HCT116 (cell line): ENCODE results near the gene GPR15. TPM values are rescaled to one million over a fixed set of nuclear protein-coding genes. Genes with fewer than 3 reads are reported as not detected.

Source experiments
- ATAC-seq: fragments of 200-7000 bp; cut with Tn5 transposase; 2 replicates; pipeline ENCODE4 v1.9.1; 2020; ENCODE audit warnings: mild to moderate bottlenecking, moderate library complexity
- BruUV-seq: library from RNA; stranded (reverse); fragments of 400-500 nt; replicated peaks from 2 replicates; lab custom pipeline; 2021; lab: Mats Ljungman, UMichigan
- CTCF ChIA-PET: fragments of 300-600 bp; sonication (Branson Sonifier 250); formaldehyde crosslinking; loops from one replicate; lab custom pipeline; 2021; ENCODE audit warnings: antibody characterized with exemption; lab: Charles Lee
- POLR2A ChIA-PET: fragments of 300-600, 350-600 bp; sonication (Branson Sonifier 250); formaldehyde crosslinking; loops from one replicate; lab custom pipeline; 2021; ENCODE audit warnings: antibody characterized with exemption; lab: Charles Lee
- RAD21 ChIA-PET, 2 experiments: fragments of 300-600 bp; sonication (Branson Sonifier 250); formaldehyde crosslinking; loops; one replicate each; lab custom pipeline; 2023; ENCODE audit warnings: low total read pairs in 2 of 2; ENCODE audit not compliant: uncharacterized antibody in 2 of 2, unreplicated experiment in 2 of 2, low non-redundant PET in 1 of 2; lab: Charles Lee
- DNase-seq: peaks from one replicate; pipeline ENCODE4 v3.0.0-alpha.2; 2010; ENCODE audit warnings: low read depth, low spot score
- H2AFZ ChIP-seq: fragments of 200-600 bp; shearing (Covaris generic), sonication (generic); 2 replicates; pipeline ENCODE4 v1.6.1; 2017; ENCODE audit warnings: low read depth, mixed run types, mixed read lengths, antibody characterized with exemption, low read length; ENCODE audit not compliant: poor library complexity, severe bottlenecking
- H3K27ac ChIP-seq: 2 replicates; pipeline ENCODE4 v1.5.1; 2012; ENCODE audit warnings: low read depth, low read length
- H3K27me3 ChIP-seq: fragments of 200-600 bp; sonication (generic); 2 replicates; pipeline ENCODE4 v1.6.1; 2016; ENCODE audit warnings: mixed run types, low read length, mixed read lengths; ENCODE audit not compliant: insufficient read depth
- H3K36me3 ChIP-seq, 2 experiments: fragments of 200-500 bp in 1 of 2; fragments of 200-600 bp in 1 of 2; sonication (Bioruptor generic) in 1 of 2; sonication (generic) in 1 of 2; 2 replicates each; pipeline versions ENCODE4 v1.5.1 to v1.6.1; 2014 to 2016; ENCODE audit warnings: low read length in 2 of 2, inconsistent platforms in 1 of 2, mixed read lengths in 1 of 2, mixed run types in 1 of 2; ENCODE audit not compliant: insufficient read depth in 2 of 2, control insufficient read depth in 1 of 2
- H3K4me1 ChIP-seq, 2 experiments: fragments of 200-600 bp in 1 of 2; sonication (generic) in 1 of 2; 2 replicates each; pipeline versions ENCODE4 v1.5.1 to v1.6.1; 2012 to 2017; ENCODE audit warnings: low read length in 2 of 2, inconsistent platforms in 1 of 2, mild to moderate bottlenecking in 1 of 2, mixed read lengths in 1 of 2, mixed run types in 1 of 2, moderate library complexity in 1 of 2; ENCODE audit not compliant: insufficient read depth in 2 of 2, control insufficient read depth in 1 of 2
- H3K4me2 ChIP-seq: fragments of 200-600 bp; sonication (generic); 2 replicates; pipeline ENCODE4 v1.6.1; 2017; ENCODE audit warnings: mixed run types, low read length, mixed read lengths
- H3K4me3 ChIP-seq, 2 experiments: fragments of 200-600 bp in 1 of 2; sonication (generic) in 1 of 2; replicated peaks in 1 of 2; 2 replicates each; pipeline ENCODE4 v1.5.1; 2011 to 2016; ENCODE audit warnings: low read length in 2 of 2, control low read depth in 1 of 2, low read depth in 1 of 2, mild to moderate bottlenecking in 1 of 2, mixed read lengths in 1 of 2, mixed run types in 1 of 2
- H3K79me2 ChIP-seq: fragments of 200-600 bp; sonication (generic); 2 replicates; pipeline ENCODE4 v1.6.1; 2017; ENCODE audit warnings: mild to moderate bottlenecking, mixed run types, low read length, moderate library complexity, mixed read lengths; ENCODE audit not compliant: insufficient read depth
- H3K9ac ChIP-seq: fragments of 200-600 bp; sonication (generic); 2 replicates; pipeline ENCODE4 v1.6.1; 2016; ENCODE audit warnings: low read length, mixed read lengths
- H3K9me2 ChIP-seq: fragments of 200-600 bp; sonication (generic), shearing (Covaris generic); 2 replicates; pipeline ENCODE4 v1.6.1; 2017; ENCODE audit warnings: mixed run types, mild to moderate bottlenecking, moderate library complexity; ENCODE audit not compliant: insufficient read depth
- H3K9me3 ChIP-seq, 2 experiments: fragments of 200-500 bp in 1 of 2; fragments of 200-600 bp in 1 of 2; sonication (Bioruptor generic) in 1 of 2; sonication (generic) in 1 of 2; 2 replicates each; pipeline ENCODE4 v1.6.1; 2014 to 2017; ENCODE audit warnings: low read length in 2 of 2, mixed read lengths in 2 of 2, inconsistent platforms in 1 of 2, low read depth in 1 of 2, mild to moderate bottlenecking in 1 of 2, mixed run types in 1 of 2, moderate library complexity in 1 of 2; ENCODE audit not compliant: control insufficient read depth in 1 of 2, insufficient read depth in 1 of 2
- H4K20me1 ChIP-seq: fragments of 200-600 bp; sonication (generic), shearing (Covaris generic); 2 replicates; pipeline ENCODE4 v1.6.1; 2017; ENCODE audit warnings: mixed run types, mild to moderate bottlenecking, moderate library complexity; ENCODE audit not compliant: insufficient read depth
- ATF3 ChIP-seq: IDR thresholded peaks from 2 replicates; pipeline ENCODE4 v1.6.1; 2012
- EZH2 ChIP-seq: fragments of 200-600 bp; sonication (generic); IDR thresholded peaks from 2 replicates; pipeline ENCODE4 v1.6.1; 2017; ENCODE audit warnings: antibody characterized with exemption, mixed run types
- JUND ChIP-seq: IDR thresholded peaks from 2 replicates; pipeline ENCODE4 v1.6.1; 2012
- POLR2A ChIP-seq: IDR thresholded peaks from 2 replicates; pipeline ENCODE4 v1.7.0; 2011; ENCODE audit warnings: borderline replicate concordance; ENCODE audit not compliant: insufficient read depth, insufficient read length; ENCODE audit errors: extremely low read depth
- POLR2AphosphoS5 ChIP-seq: IDR thresholded peaks from 2 replicates; pipeline ENCODE4 v1.6.1; 2011; ENCODE audit warnings: mild to moderate bottlenecking, low read depth, low read length, moderate library complexity
- RAD21 ChIP-seq: IDR thresholded peaks from 2 replicates; pipeline ENCODE4 v1.6.1; 2012; ENCODE audit warnings: low read depth, mild to moderate bottlenecking
- SP1 ChIP-seq: IDR thresholded peaks from 2 replicates; pipeline ENCODE4 v1.6.1; 2012; ENCODE audit warnings: low read depth
- YY1 ChIP-seq: IDR thresholded peaks from 2 replicates; pipeline ENCODE4 v1.6.1; 2011; ENCODE audit warnings: low read length, low read depth, moderate library complexity, mild to moderate bottlenecking; ENCODE audit not compliant: insufficient replicate concordance; ENCODE audit errors: extremely low read depth
- ZNF274 ChIP-seq: fragments of 200-500 bp; sonication (Bioruptor generic); IDR thresholded peaks from 2 replicates; pipeline ENCODE4 v1.6.1; 2014; ENCODE audit warnings: mild to moderate bottlenecking, low read depth, low read length, inconsistent platforms
- intact Hi-C: fragments of 100-400 bp; cut with micrococcal nuclease; formaldehyde crosslinking; loops from 2 replicates; pipeline ENCODE4 v1.10.0; 2022
- total RNA-seq: library from RNA; stranded (reverse); gene quantifications from one replicate; pipeline ENCODE4 v1.2.1, GENCODE V29; 2021; ENCODE audit not compliant: unreplicated experiment
- TF ChIP-seq, protein P1 (sequence below): IDR thresholded peaks from 2 replicates; pipeline ENCODE4 v1.6.1; 2011; ENCODE audit warnings: mild to moderate bottlenecking, low read length, moderate library complexity; ENCODE audit not compliant: insufficient replicate concordance; ENCODE audit errors: extremely low read depth

Gene GPR15
- total RNA-seq, 1 experiment from 2014 or later, result 1.1 TPM

DNA sequence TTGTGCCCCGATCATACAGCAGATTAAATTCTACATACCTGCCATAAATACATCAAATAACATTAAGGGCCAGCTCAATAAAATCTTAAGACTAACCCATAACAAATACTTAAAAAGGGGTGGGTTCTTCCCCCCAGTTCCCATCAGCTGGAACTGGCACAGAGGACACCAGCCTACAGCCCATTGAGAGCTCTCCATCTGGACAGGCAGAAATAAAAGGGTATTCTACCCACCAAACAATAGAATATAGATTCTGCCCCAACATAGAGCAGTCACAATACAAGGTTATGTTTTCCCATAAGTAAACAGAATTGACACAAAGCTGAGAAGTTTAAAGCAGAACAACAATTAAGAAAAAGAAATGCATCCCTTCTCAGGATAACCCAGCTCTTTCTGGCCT, 49.7 kb downstream of the GPR15 start:
- Histone ChIP-seq H3K9me2 (no peaks in the 10 kb centered on the region), H3K4me2 (peak overlapping the region; percentile 3; the same call in 1 of the 2 replicates), H2AFZ (no peak overlapping the region), H3K27ac (peak overlapping the region; percentile 93), H4K20me1 (no peaks in the 10 kb centered on the region), H3K36me3 (peaks cover 62 to 82% of the 10 kb centered on the region in 2 experiments), H3K79me2 (peaks cover 78% of the 10 kb centered on the region), H3K9ac (no peak overlapping the region), H3K27me3 (no peaks in the 10 kb centered on the region), H3K4me3 (no peak overlapping the region), H3K4me1 (peaks cover 83 to 98% of the 10 kb centered on the region in 2 experiments), H3K9me3 (no peaks in the 10 kb centered on the region)
- intact Hi-C loops, result no loop called here
- CTCF ChIA-PET, result interaction anchor here (1.6 kb wide), 1 partner anchor 236 kb away, joined by 3 read pairs; no protein-coding TSS in a partner anchor
- ATAC-seq, result no peak
- no TSS peak for BruUV-seq
- TF ChIP-seq SP1, result no peak
- no peak for TF ChIP-seq JUND
- no peak for TF ChIP-seq RAD21
- no peak for TF ChIP-seq ZNF274
- no peak for TF ChIP-seq EZH2
- TF ChIP-seq, protein P1, sequence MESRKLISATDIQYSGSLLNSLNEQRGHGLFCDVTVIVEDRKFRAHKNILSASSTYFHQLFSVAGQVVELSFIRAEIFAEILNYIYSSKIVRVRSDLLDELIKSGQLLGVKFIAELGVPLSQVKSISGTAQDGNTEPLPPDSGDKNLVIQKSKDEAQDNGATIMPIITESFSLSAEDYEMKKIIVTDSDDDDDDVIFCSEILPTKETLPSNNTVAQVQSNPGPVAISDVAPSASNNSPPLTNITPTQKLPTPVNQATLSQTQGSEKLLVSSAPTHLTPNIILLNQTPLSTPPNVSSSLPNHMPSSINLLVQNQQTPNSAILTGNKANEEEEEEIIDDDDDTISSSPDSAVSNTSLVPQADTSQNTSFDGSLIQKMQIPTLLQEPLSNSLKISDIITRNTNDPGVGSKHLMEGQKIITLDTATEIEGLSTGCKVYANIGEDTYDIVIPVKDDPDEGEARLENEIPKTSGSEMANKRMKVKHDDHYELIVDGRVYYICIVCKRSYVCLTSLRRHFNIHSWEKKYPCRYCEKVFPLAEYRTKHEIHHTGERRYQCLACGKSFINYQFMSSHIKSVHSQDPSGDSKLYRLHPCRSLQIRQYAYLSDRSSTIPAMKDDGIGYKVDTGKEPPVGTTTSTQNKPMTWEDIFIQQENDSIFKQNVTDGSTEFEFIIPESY, result no peak
- no peak for TF ChIP-seq ATF3
- DNase-seq, result no peak
- RAD21 ChIA-PET, result no interaction called here
- POLR2A ChIA-PET, result interaction anchor here (0.6 kb wide), 1 partner anchor 70 kb away, joined by 3 read pairs; no protein-coding TSS in a partner anchor

- no peak overlapping the region for H2AFZ ChIP-seq
- no peak overlapping the region; the same call in 1 of the 2 replicates for H3K4me2 ChIP-seq
- H3K27ac ChIP-seq, result peak overlapping the region; percentile 93; the same call in 1 of the 2 replicates
- peaks cover 62 to 81% of the 10 kb centered on the region in 2 experiments for H3K36me3 ChIP-seq
- H3K27me3 ChIP-seq, result no peaks in the 10 kb centered on the region
- no TSS peak for BruUV-seq
- no peak for ATAC-seq
- RAD21 ChIA-PET, result no interaction called here
- no peaks in the 10 kb centered on the region for H3K9me2 ChIP-seq
- intact Hi-C loops, result no loop called here
- H3K79me2 ChIP-seq, result peaks cover 82% of the 10 kb centered on the region
- H3K4me3 ChIP-seq, result no peak overlapping the region
- POLR2A ChIA-PET, result no interaction called here
- no peaks in the 10 kb centered on the region for H3K9me3 ChIP-seq
- TF ChIP-seq YY1, result no peak
- no peak for TF ChIP-seq POLR2AphosphoS5
- no peak for TF ChIP-seq POLR2A
- TF ChIP-seq JUND, result no peak
- H3K4me1 ChIP-seq, result peaks cover 82 to 97% of the 10 kb centered on the region in 2 experiments
- no peak for DNase-seq
- H3K9ac ChIP-seq, result no peak overlapping the region
- H4K20me1 ChIP-seq, result no peaks in the 10 kb centered on the region
- CTCF ChIA-PET, result interaction anchor here (1.6 kb wide), 1 partner anchor 235 kb away, joined by 3 read pairs; no protein-coding TSS in a partner anchor
These were observed 50.3 kb downstream of the GPR15 start for GRCh38 chr3:98582042-98582441.
